ENCODE data around the gene SETD1A. TPM values are rescaled to one million over a fixed set of nuclear protein-coding genes. Genes with fewer than 3 reads are reported as not detected.
"Not testable (repeated sequence)": the region's sequence is repeated elsewhere in the genome, so short reads cannot be mapped to it uniquely, and the experiment has no call there.

The SETD1A gene
- total RNA-seq, 2 donors from 2014 or later = 23.8 to 25.0 TPM

DNA sequence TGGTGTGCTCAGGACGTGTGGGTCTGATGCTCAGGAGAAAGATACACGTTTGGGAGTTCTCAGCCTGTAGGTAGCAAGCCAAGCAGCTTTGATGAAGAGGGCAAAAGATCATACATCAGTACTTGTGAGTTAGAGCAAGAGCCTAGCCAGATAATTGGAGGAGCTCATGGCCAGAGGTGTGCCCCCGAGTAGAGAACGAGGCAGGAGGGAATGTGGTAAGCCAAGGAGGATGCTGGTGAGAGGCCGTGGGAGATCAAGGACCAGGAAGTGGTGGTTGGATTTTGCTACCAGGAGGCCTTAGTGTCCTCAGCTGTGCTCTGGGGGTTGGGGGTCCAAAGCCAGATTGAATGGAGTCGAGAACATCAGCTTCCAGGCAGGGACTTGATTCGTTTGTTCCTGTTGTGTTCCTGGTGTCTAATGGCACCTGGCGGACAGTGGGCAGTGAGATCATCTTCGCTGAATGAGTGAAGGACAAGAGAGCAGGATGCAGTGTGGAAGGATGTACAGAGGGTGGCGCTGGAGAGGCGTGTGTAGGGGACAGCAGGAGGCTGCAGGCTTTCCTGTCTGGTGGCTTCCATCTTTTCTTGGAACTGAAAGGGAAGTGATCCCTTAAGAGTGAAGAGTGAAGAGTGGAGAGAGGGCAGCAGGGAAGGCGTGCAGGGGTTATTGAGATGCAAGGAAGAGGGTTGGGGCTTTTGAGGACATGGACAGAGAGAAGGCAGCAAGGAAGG is 22.6 kb upstream of the SETD1A start:
- Mint-ChIP-seq H3K4me1 (no peaks in the 10 kb centered on the region), H3K4me3 (no peak overlapping the region), H3K27ac (peak overlapping the region; percentile 76), H3K27me3 (ENCODE audit: insufficient read depth) (no peaks in the 10 kb centered on the region), H3K9me3 (no peaks in the 10 kb centered on the region), H3K36me3 (ENCODE audit: low read depth) (peaks cover 60% of the 10 kb centered on the region)
- H3K9ac ChIP-seq (ENCODE audit: extremely low read depth, low read length, poor library complexity, severe bottlenecking) = no peak overlapping the region
- no peaks in the 10 kb centered on the region for H3K9me3 ChIP-seq (ENCODE audit: control insufficient read depth, low read length)
- H3K27me3 ChIP-seq (ENCODE audit: control insufficient read depth, insufficient read depth, low read length, poor library complexity, severe bottlenecking) = no peaks in the 10 kb centered on the region
- WGBS, 2 experiments (ENCODE audit: insufficient coverage in 1 of 2, insufficient read length in 1 of 2) = 80 to 86% methylated on average over 8 to 12 of the region's 12 CpGs
- H3K36me3 ChIP-seq (ENCODE audit: control insufficient read depth, insufficient read depth, low read length) = peaks cover 71% of the 10 kb centered on the region
- H3K4me1 ChIP-seq (ENCODE audit: control insufficient read depth, insufficient read depth, low read length) = no peaks in the 10 kb centered on the region
- H3K4me3 ChIP-seq (ENCODE audit: low read length) = no peak overlapping the region
- peak; percentile 79 for TF ChIP-seq CTCF (conservative IDR thresholded peaks at IDR 0.05)
- DNase-seq = peak; percentile 92
- no peak overlapping the region for H3K27ac ChIP-seq (ENCODE audit: low read depth, low read length)

DNA sequence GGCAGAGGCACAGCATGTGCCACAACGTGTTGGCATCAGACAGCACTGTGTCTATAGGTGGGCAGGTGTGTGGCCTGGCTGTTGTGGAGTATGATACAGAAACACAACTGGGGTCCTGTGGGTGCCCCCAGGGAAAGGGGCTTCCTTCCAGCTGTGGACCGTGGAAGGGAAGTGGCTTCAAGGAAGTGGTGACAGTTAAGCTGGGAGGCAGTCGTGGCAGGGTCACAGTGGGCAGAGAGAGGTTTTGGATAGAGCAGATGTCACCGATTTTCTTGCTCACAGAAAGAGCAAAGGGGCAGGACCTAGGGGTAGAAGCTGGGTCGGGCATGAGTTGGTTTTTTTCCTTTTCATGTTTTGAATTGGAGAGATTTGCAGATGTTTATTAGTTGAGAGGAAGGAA is 19.9 kb upstream of the SETD1A start:
- Mint-ChIP-seq H3K9me3 (no peaks in the 10 kb centered on the region), H3K4me1 (no peaks in the 10 kb centered on the region), H3K36me3 (ENCODE audit: low read depth) (peaks cover 60% of the 10 kb centered on the region), H3K27ac (peak overlapping the region; percentile 49), H3K27me3 (ENCODE audit: insufficient read depth) (no peaks in the 10 kb centered on the region), H3K4me3 (no peak overlapping the region)
- Histone ChIP-seq H3K4me1 (ENCODE audit: control insufficient read depth, insufficient read depth, low read length) (peaks cover 4% of the 10 kb centered on the region), H3K9ac (ENCODE audit: extremely low read depth, low read length, poor library complexity, severe bottlenecking) (no peak overlapping the region), H3K27me3 (ENCODE audit: control insufficient read depth, insufficient read depth, low read length, poor library complexity, severe bottlenecking) (no peaks in the 10 kb centered on the region), H3K4me3 (ENCODE audit: low read length) (no peak overlapping the region), H3K36me3 (ENCODE audit: control insufficient read depth, insufficient read depth, low read length) (peaks cover 73% of the 10 kb centered on the region), H3K27ac (ENCODE audit: low read depth, low read length) (no peak overlapping the region), H3K9me3 (ENCODE audit: control insufficient read depth, low read length) (no peaks in the 10 kb centered on the region)
- 91 to 97% methylated on average over 4 to 5 of the region's 5 CpGs for WGBS, 2 experiments (ENCODE audit: insufficient coverage in 1 of 2, insufficient read length in 1 of 2)
- DNase-seq = peak; percentile 24
- TF ChIP-seq CTCF (conservative IDR thresholded peaks at IDR 0.05) = no peak

DNA sequence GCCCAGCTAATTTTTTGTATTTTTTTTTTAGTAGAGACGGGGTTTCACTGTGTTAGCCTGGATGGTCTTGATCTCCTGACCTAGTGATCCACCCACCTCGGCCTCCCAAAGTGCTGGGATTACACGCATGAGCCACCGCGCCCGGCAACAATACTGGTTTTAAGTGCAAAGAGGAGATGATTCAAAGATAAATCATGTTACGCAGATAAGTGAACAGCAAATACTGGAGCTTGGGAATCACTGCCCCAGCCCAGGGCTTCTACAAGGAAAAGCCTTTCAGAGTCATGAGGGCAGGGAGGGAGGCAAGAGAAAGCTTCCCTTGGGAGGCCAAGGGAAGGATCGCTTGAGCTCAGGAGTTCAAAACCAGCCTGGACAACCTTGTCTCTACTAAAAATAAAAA is 18.0 kb upstream of the SETD1A start:
- H3K4me1 ChIP-seq (ENCODE audit: control insufficient read depth, insufficient read depth, low read length); H3K4me1 Mint-ChIP-seq; H3K9me3 Mint-ChIP-seq; H3K4me3 Mint-ChIP-seq; H3K27me3 Mint-ChIP-seq (ENCODE audit: insufficient read depth); DNase-seq; H3K4me3 ChIP-seq (ENCODE audit: low read length); H3K9me3 ChIP-seq (ENCODE audit: control insufficient read depth, low read length); H3K9ac ChIP-seq (ENCODE audit: extremely low read depth, low read length, poor library complexity, severe bottlenecking); H3K27me3 ChIP-seq (ENCODE audit: control insufficient read depth, insufficient read depth, low read length, poor library complexity, severe bottlenecking); H3K27ac ChIP-seq (ENCODE audit: low read depth, low read length): not testable (repeated sequence)
- Mint-ChIP-seq H3K36me3 (ENCODE audit: low read depth) (peaks cover 71% of the 10 kb centered on the region), H3K27ac (peak overlapping the region; percentile 35)
- peaks cover 82% of the 10 kb centered on the region for H3K36me3 ChIP-seq (ENCODE audit: control insufficient read depth, insufficient read depth, low read length)
- 92 to 95% methylated on average over 8 of the region's 8 CpGs for WGBS, 2 experiments (ENCODE audit: insufficient coverage in 1 of 2, insufficient read length in 1 of 2)

All from endodermal cell (in vitro differentiated cells).